GM13977 (cell line): ENCODE data around the gene REG1B.
"Not testable (repeated sequence)": the region's sequence is repeated elsewhere in the genome, so short reads cannot be mapped to it uniquely, and the experiment has no call there.

Source experiments
- DNase-seq: peaks from one replicate; pipeline ENCODE4 v3.0.0; 2012; ENCODE audit warnings: low spot score
- in situ Hi-C: fragments of 300-500 bp; cut with MboI; formaldehyde crosslinking; loops from one replicate; pipeline ENCODE4 v1.12.0; 2022; ENCODE audit warnings: low sequenced_read_pairs, low pct_unique_long_range_greater_than_20kb, mixed read lengths, inconsistent platforms; ENCODE audit not compliant: unreplicated experiment
- TF ChIP-seq, protein P1 (sequence below): IDR thresholded peaks from 2 replicates; pipeline ENCODE4 v1.5.1; 2012; ENCODE audit warnings: mild to moderate bottlenecking, control low read depth; ENCODE audit not compliant: insufficient read depth; ENCODE audit errors: extremely low read depth, missing control alignments

REG1B gene

DNA sequence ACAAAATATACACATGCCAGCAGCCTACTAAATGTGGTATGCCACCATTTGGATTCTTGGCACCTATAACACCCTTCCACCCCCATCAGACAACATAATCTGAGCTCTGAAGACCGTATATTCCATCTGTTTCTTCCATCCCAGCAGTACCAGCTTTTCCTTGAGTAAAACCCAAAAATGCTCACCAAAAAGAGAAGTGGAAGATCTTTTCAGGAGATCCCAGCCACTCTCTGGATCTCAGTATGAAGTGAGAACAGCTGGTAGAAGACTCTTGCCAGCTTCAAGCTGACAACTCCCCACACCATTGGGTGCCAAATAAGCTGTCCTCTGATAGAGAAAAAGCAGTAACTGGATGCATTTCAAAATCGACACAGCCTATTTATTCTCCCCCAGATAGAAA is 22.6 kb downstream of the REG1B start:
- TF ChIP-seq, protein P1, sequence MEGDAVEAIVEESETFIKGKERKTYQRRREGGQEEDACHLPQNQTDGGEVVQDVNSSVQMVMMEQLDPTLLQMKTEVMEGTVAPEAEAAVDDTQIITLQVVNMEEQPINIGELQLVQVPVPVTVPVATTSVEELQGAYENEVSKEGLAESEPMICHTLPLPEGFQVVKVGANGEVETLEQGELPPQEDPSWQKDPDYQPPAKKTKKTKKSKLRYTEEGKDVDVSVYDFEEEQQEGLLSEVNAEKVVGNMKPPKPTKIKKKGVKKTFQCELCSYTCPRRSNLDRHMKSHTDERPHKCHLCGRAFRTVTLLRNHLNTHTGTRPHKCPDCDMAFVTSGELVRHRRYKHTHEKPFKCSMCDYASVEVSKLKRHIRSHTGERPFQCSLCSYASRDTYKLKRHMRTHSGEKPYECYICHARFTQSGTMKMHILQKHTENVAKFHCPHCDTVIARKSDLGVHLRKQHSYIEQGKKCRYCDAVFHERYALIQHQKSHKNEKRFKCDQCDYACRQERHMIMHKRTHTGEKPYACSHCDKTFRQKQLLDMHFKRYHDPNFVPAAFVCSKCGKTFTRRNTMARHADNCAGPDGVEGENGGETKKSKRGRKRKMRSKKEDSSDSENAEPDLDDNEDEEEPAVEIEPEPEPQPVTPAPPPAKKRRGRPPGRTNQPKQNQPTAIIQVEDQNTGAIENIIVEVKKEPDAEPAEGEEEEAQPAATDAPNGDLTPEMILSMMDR = no peak
- no peak for DNase-seq
- in situ Hi-C loops = no loop called here

DNA sequence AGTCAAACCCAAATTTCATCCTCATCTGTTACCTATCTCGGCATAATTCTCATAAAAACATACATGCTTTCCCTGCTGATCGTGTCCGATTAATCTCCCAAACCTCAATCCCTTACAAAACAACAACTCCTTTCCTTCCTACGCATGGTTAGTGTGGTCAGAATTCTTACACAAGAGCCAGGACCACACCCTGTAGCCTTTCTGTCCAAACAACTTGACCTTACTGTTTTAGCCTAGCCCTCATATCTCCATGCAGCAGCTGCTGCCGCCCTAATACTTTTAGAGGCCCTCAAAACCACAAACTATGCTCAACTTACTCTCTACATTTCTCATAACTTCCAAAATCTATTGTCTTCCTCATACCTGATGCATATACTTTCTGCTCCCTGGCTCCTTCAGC is 33.0 kb downstream of the REG1B start:
- in situ Hi-C loops, DNase-seq: not testable (repeated sequence)

DNA sequence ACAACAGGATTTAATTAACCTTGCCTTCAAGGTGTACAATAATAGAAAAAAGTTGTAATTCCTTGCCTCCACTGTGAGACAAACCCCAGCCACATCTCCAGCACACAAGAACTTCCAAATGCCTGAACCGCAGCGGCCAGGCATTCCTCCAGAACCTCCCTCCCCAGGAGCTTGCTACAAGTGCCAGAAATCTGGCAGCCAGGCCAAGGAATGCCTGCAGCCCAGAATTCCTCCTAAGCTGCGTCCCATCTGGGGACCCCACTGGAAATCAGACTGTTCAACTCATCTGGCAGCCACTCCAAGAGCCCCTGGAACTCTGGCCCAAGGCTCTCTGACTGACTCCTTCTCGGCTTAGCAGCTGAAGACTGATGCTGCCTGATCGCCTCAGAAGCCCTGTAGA is 34.3 kb downstream of the REG1B start:
- DNase-seq, in situ Hi-C loops: not testable (repeated sequence)

DNA sequence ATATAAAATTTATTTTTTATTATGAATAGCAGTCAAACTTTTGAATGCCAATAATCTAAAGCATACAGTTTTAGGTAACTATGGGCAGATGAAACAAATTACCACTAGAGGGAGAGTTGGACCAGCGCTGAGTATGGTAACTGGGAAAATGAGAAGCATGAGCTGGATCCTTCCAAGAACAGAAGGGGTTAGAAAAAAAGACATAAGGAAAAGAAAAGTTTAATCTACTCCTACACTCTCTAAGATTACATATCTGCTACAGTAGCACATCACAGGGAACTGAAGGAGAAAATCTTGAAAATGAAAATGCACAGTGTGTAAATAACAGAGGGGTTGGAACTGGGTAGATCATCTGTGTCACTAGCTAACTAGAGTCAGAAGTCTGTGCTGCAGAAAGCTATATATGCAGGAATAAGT is 46.8 kb downstream of the REG1B start:
- in situ Hi-C loops = loop anchor here (25.0 kb wide), 2 partner anchors 104 to 846 kb away; no protein-coding TSS in a partner anchor
- DNase-seq = no peak
- TF ChIP-seq, protein P1 = peak; percentile 36

DNA sequence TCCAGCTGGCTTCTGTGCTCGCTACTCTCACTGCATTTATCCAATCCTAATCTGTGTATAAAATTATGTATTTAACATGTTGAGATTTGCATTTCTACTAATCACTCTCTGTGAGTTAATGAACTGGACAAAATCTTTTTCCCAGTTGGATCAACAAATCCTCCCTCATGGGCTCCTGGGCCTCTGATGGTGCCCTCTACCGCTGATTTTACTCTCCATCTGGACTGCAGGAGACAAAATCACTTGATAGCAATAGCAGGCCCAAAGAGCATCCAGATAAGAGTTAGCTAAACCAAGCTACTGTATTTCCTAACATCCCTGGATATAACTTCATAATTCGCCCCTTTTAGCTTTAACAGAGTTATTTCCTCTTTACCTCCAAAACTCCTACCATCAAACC is 47.8 kb downstream of the REG1B start:
- in situ Hi-C loops = loop anchor here (25.0 kb wide), 2 partner anchors 103 to 847 kb away; no protein-coding TSS in a partner anchor
- DNase-seq = no peak
- TF ChIP-seq, protein P1 = no peak
